Activated CD8-positive, alpha-beta memory T cell treated with anti-CD3 and anti-CD28 coated beads for 24 hours (primary cell): ENCODE measurements around the gene L3MBTL1.
A peak's percentile ranks its signal among the peaks of the same experiment; 100 is the strongest.
"Not testable (repeated sequence)": the region's sequence is repeated elsewhere in the genome, so short reads cannot be mapped to it uniquely, and the experiment has no call there.

ENCODE experiments used
- DNase-seq: peaks from one replicate; pipeline ENCODE4 v3.0.0-alpha.2; 2020

Gene L3MBTL1

DNA sequence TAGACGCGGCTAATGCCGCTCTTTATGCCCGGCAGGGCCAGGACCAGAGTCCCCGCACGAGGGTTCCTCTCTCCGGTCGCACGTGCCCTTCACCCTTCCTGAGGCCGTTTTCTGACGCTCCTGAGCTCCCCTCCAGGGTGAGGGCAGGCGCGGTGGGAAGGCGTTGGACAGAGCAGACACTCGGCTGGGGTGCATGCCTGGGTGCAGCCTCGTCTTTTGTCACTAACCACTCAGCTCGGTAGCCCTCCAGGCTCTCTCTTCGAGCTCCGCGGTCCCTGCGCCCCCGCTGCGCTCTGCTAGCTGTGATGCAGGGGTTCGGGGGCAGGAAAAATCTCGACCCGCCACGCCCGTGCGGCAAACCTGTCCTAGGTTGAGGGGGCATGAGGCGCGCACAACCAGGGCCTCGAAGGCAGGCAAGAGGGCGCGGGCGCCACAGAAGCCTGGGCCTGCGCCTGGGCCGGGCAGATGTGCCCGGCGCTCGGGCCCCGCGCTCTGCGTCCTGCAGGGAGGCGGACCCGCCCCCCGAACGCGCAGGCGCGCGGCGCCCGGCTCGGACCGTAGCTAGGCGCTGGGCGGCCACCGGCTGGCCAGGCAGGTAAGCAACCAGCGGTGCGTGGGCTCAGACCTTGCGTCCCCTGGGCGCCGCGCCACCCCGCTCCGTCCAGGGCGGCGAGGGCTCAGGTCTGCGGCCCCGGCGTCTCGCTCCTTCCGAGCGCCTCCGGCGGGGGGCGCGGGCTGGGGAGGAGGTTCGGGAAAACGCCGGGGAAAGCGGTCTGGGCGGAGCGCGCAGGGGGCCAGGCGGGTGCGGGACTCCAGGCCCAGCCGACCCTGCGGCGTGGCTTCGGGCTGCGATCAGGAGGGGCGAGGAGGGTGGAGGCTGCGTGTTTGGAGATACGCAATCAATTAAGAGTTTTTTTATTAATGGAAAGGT, at the start of gene L3MBTL1:
Gene L3MBTL1 (plus strand): TSS at position 548 of the 931 bp plus-strand sequence. CDS start 5,807 bp downstream, outside the sequence.
- DNase-seq, result peak; percentile 60

DNA sequence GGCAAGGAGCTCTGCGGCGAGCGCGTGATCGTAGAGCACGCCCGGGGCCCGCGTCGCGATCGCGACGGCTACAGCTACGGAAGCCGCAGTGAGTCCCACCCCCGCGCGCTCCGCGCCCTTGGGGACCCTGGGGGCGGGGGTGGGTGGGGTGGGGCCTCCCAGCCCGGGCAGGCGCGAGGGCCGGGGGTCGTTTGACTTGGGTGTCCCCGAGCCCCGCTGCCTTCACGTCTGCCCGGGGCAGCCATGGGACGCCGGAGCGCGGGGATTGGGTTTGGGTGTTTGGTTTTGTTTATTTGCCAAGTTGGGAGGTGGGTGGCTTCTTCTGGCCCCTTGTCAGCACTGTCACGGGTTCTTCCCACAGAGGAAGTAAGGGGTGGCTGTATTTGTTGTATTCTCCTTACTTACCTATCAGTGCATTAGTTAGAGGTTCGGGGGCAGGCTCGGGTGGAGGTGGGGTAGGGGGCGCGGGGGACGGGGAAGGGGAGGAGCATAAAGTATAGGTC, 49.0 kb upstream of the L3MBTL1 start:
- no peak for DNase-seq

DNA sequence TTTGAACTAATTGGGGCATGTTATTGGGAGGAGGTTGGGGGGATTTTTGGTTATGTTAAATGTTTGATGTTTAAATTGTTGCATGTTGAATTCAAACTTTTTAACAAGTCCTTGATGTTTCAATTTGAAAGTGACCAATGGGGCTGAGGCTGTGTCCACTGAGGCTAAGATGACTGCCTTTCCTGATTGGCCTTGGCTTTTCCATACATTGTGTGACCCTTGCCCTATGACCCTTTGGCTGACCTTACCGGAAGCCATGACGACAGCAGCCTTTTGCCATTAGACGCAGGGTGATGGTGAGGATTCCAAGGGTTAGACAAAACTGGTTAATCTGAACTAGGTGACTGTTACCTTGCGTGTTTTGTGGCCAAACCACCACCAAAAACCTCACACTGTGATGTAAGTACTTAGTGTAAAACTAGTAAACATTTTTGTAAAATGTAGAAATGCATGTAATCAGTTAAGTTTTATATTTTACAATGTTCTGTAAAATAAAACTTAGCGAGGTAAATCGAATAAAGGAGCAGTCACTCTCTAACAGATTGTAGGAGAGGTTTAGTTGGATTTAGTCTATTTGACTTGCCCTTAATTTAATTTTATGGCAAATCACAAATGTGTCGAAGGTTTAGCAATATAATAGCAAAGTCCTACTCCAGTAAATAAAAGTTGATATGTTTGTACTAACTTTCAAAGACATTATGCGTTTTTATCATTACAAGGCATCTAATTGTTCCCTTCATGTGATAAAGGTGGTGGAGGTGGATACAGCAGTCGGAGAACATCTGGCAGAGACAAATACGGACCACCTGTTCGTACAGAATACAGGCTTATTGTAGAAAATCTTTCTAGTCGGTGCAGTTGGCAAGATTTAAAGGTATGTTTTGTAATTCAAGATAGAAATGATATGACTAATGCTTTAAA, 48.2 kb upstream of the L3MBTL1 start:
- no peak for DNase-seq

DNA sequence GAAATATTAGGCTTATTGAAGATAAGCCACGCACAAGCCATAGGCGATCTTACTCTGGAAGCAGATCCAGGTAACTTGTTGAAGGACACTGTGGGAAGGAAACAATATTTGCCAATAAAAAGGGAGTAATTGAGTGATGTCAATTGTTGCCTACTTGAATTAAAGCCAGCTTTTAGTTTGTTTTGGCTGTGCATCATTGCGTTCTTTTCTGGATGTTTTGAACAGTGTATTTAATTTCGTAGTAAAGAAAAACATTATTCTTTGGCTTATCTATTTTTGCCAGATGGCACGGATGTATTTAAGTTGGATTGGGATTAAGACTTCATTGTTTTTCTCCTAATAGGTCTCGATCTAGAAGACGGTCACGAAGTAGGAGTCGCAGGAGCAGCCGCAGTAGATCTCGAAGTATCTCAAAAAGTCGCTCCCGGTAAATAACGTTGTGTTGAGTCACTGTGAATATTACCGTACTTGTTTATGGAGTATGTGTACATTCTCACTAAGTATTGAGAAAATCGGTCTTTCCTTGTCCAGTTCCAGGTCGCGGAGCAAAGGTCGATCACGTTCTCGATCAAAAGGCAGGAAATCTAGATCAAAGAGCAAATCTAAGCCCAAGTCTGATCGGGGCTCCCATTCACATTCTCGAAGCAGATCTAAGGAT, 47.2 kb upstream of the L3MBTL1 start:
- no peak for DNase-seq

DNA sequence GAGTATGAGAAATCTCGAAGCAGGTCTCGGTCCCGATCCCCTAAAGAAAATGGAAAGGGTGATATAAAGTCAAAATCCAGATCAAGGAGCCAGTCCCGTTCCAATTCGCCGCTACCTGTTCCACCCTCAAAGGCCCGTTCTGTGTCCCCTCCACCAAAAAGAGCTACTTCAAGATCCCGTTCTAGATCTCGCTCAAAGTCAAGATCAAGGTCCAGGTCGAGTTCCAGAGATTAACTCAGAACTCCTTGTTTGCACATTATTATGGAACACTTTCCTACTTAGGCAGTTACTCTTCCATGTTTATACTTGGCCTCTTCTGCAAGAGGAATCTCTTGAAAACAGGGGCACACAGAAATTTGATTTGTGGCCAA, 46.7 kb upstream of the L3MBTL1 start:
- no peak for DNase-seq

DNA sequence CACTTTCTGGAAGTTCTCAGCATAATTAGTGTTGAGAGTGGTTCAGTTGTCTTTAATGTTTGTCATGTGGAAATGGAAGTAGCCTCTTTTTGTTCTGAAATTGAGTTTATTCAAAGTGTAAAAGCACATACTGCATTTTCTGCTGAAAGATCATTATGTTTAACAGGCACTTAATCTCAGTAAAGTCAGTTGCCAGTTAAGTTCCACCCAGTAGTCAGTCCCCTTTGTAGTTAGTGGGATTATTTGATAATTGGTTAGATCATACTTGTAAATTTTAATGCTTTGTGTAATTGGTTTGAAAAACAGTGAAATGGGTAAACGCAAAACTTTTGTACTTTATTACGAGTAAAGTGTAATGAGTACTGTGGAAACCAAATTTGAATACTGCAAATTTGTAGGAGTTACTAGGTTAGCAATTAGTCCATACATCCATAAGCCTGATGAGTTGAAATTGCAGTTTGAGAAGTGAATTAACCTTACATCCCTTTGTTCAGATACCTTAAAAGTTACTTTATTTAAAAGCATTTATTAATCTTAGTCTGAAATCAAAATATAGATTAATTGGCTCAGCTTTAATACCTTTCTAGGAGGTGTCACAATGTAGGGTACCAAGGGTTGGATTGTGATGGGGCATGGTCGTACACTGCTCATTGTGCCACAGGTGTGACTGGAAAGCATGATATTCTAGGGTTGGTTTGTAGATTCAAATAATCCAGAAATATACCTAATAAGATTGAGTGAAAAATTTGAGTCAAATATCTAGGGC, 45.4 kb upstream of the L3MBTL1 start:
- DNase-seq, result no peak

DNA sequence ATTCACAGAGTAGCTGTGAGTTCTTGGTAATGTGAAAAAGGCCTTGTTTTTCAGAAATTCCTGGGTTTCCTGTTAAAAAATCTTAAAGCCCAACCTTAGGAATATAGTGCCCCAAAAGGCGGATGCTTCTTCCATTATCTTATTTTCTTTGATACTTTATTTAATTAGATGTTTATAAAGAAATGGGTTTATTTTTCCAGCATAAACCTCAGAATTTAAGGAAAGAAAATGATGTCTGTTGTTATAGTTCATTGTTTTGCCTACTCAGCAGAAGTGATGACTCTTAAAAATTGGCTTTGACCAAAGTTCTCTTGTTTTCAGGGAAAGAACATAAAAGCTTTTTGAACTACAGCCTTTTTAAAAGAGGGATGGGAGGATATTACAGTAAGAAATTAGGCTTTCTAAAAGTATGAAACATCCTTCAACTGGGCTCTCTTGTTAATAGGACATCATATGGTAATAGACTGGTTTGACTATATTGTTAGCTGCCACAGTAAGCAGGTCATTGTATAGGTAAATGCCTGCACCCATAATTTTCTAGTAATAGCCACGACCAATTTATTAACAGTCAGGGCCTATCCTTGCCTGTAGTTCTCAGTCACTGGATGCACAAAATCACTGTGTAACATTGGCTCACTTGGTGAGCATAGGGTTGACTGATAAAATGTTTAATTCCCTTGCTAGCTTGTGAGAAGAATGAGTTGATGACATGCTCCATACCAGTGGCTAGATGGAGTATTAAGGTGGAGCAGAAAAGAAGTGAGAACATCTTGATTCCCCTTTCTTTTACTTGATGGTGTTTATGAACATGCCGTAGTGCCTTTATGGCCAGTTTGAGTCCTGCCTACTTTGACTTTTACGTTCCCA, 44.6 kb upstream of the L3MBTL1 start:
- no peak for DNase-seq

DNA sequence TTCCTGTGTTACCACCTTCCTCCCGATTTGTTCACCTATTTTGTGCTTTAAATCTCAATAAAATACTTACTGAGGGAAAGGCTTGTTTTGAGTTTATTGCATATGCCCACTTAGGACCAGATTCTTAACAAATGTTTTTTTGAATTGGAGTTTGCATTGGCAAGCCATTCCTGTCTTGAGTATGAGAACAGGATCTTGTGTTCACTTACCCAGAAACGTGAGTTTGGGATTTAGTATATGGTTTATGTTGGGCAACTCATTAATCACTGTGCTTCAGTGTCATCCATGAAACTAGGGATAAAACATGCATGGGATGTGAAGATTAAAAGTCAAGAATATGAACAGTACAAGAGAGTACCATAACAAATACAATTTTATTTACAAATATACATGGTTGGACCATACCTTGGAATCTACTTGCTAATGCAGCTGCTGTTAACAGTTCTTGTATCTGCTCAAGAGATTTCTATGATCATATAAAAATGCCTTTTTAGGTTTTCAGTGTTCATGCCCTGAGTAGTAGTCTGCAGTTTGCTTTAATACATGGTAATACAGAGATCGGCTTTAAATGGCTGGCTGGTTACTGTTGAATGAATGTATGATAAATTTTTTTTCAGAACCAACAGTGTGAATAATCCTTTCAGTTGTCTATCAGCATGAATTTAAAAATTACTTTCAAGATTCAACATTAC, 43.8 kb upstream of the L3MBTL1 start:
- DNase-seq, result no peak

DNA sequence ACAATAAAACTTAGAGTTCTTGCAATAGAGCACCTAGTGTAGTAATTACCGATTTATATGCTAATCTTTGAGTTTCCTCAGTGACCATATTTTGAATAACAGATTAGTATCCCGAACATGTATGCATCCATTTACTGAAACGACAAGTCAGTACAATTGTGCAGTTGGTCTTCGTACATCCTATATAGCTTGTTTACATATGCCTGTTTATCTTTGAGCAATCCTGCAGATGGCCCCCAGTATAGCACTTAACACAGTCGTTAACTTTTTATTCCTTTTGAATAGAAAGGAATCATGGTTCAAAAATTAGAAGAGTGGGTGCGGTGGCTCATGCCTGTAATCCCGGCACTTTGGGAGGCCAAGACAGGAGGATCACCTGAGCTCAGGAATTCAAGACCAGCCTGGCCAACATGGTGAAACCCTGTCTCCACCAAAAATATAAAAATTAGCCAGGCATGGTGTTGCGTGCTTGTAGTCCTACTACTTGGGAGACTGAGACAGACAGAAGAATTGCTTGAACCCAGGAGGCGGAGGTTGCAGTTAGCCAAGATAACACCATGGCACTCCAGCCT, 43.2 kb upstream of the L3MBTL1 start:
- peak; percentile 52 for DNase-seq

DNA sequence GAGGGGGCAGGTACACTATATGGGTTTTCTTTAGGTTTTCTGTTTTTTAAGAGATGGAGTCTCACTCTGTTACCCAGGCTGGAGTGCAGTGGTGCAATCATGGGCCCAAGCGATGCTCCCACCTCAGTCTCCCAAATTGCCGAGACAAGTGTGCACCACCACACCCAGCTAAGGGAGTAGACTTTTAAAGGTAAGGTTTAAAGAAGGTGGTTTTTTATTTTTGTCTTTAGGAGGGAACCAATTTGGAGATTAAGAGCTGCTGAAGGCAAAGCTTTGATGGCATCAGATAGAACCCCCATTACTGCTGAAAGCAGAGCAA, 41.9 kb upstream of the L3MBTL1 start:
- no peak for DNase-seq

DNA sequence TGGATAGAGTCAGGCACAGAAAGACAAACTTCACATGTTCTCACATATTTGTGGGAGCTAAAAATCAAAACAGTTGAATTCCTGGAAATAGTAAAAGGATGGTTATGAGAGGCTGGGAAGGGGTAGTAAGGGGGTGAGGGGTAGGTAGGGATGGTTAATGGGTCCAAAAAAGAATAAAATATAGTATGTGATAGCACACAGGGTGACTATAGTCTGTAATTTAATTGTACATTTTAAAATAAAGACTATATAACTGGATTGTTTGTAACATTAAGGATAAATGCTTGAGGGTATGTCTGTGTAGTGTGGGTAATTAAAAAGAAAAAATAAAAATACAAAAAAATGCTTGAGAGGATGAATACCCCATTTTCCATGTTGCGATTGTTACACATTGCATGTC, 39.9 kb upstream of the L3MBTL1 start:
- no peak for DNase-seq

DNA sequence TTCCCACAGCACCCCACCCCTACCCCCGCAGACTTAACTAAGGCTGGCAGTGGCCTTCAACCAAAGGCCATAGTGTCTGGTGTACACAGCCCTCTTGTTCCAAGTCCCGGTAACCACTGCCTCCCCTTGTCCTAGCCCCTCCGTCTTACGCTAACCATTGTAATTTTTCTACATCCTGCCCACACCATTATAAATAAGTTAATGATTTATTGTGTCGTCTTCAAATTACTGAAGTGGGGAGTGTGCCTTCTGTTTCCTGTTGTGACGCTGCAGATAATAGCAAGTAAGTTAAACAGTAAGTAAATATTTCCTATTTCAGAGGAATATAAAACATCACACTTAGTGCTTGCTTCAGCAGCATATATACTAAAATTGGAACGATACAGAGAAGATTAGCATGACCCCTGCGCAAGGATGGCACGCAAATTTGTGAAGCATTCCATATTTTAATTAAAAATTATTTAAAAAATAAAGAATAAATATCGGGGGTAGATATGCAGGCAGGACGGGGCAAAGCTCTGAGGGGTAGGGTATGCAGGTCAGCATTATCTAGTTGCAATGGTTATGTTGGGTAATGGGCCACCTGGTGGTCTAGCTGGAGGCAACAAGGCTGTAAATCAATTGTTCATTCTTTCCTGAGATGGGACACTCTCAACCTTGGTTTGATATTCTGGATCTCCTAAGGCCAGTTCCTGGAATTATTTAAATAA, 34.7 kb upstream of the L3MBTL1 start:
- no peak for DNase-seq

DNA sequence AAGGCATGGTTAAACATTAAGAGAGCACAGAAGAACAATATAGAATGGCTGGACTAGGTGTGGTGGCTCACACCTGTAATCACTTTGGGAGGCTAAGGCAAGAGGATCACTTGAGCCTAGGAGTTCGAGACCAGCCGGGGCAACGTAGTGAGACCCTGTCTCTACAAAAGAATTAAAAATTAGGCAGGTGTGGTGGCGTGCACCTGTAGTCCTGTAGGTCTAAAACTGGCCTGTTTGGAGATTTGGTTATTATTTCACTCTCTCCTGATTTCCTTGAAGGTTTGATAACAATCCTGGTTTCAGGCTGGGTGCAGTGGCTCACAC, 34.2 kb upstream of the L3MBTL1 start:
- no peak for DNase-seq

DNA sequence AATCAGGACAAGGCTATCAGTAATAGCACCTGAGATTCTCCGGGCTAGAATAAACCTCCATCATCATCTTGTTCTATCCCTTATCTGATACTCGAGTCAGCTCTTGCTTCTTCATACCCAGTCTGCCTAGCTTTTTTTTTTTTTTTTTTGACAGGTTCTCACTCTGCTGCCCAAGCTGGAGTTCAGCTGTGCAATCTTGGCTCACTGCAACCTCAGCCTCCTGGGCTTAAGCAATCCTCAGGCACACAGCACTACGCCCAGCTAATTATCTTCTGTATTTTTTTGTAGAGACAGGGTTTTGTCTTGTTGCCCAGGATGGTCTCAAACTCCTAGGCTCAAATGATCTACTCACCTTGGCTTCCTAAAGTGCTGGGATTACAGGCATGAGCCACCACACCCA, 30.3 kb upstream of the L3MBTL1 start:
- DNase-seq, result no peak

DNA sequence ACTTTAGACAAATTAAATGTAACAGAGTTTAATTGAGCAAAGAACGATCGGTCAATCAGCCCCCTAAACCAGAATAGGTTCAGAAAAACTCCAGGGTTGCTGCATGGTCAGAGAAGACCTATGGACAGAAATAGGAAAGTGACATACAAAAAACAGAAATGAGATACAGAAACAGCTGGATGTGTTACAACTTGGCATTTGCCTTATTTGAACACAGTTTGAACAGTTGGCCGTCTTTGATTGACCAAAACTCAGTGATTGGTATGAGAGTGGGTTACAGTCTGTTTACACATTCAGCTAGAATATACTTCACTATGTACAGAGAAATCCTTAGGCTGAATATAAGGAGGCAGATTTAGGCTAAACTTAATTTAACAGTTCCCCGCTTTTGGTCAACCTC, 29.9 kb upstream of the L3MBTL1 start:
- DNase-seq, result no peak

DNA sequence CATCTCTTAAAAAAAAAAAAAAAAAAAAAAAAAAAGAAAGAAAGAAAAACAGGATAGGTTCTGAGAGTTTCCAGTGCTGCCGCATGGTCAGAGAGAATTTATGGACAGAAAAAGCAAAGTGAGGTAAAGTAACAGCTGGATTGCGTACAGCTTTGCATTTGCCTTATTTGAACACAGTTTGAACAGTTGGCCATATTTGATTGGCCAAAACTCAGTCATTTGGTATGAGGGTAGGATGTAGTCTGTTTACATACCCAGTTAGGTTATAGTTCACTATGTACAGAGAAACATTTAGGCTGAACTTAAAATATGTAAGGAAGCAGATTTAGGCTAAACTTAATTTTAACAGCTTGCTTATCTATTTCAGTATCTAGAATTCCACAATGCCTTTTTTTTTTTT, 17.5 kb upstream of the L3MBTL1 start:
- no peak for DNase-seq

DNA sequence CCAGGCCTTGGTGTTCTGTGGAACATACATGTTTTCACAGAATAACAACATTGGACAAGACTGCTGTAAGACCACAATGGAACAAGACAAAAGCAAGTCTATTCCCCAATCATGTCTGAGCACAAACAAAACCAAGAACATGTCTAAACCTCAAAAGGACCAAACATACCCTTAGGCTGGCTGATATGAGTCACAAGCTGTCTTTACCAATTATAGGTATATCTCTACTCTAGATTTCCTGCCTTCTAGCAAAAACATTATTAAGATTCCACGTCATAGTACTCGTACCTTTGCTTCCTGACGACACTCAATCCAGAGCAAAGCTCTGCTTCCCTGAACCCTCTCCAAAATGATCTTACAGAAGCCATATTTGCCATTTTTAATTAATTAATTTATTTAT, 15.4 kb upstream of the L3MBTL1 start:
- DNase-seq, result no peak

DNA sequence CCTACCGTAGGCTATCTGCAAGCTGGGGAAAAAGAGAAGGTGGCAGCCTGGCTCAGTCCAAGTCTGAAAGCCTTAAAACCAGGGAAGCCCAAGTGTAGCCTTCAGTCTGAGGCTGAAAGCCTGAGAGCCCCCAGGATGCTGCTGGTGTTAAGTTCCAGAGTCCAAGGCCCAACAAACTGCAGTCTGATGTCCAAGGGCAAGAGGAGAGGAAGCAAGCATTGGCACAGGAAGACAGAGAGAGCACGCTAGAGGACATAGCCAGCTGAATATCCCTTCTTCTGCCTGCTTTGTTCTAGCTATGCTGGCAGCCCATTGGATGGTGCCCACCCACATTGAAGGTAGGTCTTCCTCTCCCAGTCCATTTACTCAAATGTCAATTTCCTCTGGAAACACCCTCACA, 12.1 kb upstream of the L3MBTL1 start:
- DNase-seq, result no peak

DNA sequence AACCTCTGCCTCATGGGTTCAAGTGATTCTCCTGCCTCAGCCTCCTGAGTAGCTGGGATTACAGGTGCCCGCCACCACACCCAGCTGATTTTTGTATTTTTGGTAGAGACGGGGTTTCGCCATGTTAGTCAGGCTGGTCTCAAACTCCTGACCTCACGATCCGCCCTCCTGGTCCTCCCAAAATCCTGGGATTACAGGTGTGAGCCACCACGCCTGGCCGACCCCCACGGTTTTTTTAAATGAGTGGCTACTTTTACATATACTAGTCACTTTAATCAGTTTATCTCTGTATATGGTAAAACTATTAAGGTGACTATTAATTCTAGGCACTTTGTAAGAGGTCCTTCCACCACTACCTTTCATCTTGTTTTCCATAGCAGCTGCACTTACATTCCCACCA, 5.5 kb upstream of the L3MBTL1 start:
- not testable (repeated sequence) for DNase-seq

DNA sequence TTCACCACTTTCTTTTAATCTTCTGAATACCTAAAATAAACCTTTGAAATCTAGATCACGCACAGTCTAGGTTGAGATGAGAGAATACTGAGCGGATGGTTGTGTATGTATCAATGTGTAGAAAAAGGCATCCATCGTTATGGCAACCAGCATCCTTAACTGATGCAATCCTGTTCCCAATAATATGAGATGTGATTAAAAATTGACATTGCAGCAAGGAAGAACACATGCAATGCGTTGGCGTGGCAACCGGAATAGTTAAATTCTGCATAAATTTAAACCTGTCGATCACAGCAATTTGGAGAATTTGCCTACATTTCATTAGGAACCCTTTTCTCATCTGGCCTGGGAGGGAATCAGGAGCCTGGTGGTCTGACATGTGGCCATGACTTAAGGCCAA, 1.3 kb upstream of the L3MBTL1 start:
- DNase-seq, result no peak
